ENCODE results near the gene SDCCAG8.

The SDCCAG8 gene

DNA sequence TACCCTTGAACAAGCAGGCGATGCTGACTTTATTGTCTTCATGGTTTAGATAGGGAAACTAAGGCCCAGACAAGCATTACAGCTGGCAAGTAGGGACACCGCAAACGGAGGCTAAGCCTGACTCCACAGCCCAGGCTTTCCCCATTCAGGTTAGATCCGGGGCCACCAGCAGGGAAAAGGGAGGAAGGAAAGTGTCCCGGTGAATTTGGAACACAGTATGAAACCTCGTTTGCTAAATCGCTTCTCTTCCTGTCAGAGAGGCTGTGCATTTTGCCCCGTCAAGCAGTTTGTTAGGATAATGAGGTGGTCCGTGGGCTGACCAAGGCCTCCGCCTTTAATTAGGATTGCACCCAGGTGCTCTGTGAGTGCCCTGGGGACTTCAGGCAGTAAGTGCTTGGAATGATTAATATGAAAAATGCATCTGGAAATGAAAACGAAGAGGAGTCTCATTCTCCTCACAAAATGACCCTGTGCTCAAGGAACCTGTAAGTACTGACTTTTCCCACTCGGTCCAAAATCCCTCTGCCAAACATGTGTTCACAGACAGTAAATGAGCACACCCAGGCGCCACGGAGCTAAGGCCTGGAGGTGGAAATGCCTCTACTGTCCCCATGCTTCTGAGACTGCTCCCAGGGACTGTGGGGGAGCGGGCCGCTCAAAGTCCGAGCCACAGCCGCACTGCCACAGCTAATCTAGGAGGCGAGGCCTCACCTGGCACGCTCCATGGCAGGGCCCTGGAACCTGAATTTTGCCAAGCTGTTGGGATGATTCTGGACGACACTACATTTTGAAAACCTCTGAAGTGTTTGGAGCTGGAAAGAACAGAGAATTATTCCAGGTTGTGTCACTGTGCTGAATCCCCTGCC is 234.1 kb downstream of the SDCCAG8 start:
- no peak for DNase-seq

GRCh38 chr1:243490748-243491686 is 235.2 kb downstream of the SDCCAG8 start:
- DNase-seq = no peak

DNA sequence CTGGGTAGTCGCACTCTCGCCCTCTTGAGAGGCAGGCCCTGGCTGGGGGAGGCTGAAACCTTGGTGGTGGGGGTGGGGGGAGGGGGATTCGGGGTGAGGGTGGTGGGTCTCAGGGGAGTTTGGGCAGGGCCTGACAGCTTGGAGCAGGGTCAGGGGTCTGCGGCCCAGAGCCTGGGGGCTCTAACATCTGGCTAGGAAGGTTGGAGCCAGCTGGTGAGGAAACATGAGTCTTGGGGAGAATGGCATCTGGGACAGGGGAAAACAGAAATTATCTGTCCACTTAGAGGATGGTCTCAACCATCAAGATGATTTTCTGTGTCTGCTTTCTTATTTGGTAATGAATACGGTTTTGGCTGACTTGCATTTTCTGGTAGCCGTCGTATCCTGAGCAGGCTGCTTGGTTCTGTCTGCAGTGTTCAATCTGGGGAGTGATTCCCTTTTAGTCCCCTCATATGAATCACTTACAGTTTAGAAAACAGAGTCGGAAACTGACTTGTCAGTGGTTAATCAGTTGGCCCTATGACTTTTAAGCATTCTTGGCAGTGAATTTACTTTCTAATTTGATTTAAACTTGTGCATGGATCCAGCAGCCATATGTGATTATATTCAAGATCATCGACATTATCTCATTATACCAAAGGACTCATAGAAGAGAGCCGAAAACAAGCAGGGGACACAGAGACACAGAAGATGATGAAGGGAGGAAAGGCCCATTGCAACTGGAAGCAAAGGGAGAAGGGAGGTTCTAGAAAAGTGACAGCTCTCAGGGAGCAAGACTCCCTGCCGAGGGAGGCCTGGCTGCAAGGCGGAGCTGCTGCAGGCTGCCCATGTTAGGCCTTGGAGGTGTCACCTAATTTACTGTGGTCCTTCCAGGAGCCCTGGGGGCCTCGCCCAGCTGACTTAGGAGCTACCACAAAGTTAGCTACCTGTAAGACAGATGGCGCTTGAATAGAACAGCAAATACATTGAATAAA is 237.6 kb downstream of the SDCCAG8 start:
- DNase-seq = no peak

- no peak for DNase-seq
These were observed 239.0 kb downstream of the SDCCAG8 start for GRCh38 chr1:243494741-243495431.

DNA sequence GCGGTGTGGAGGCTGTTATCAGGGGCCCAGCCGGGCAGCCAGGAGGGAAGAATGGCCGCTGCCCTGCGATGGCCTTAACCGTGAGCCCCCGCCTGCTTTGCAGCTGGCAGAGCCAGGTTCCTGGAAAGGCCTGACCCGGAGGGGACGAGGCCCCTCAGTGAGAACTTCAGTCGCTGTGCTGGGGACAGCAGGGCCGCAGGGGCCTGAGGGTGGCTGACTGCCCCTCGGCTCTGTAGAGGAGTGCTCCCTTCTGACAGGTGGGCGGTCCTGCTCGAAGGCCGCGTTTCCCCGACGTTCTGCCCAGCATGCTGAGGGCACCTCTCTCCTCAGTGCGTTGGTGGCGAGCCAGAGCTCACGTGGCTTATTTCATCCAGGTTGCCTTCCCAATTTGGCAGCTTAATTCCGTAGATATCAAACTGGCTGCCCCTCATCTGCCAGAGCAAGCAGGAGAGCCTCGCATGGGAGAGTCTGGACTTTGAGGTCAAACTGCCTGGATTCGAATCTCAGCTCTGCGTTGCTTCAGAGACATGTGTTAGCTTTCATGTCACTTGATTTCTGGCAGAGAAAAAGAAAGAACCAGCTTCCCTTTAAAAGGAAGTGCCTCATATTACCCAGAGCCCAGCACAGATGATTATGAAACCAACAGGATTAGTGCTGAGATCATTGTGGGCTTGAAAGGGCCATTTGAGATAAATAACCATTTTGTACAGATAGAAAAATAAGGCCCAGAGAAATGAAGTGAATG is 239.8 kb downstream of the SDCCAG8 start:
- DNase-seq = no peak

- DNase-seq = no peak
These were observed 240.4 kb downstream of the SDCCAG8 start for GRCh38 chr1:243496187-243496646.

GRCh38 chr1:243496806-243497205 is 241.0 kb downstream of the SDCCAG8 start:
- no peak for DNase-seq

DNA sequence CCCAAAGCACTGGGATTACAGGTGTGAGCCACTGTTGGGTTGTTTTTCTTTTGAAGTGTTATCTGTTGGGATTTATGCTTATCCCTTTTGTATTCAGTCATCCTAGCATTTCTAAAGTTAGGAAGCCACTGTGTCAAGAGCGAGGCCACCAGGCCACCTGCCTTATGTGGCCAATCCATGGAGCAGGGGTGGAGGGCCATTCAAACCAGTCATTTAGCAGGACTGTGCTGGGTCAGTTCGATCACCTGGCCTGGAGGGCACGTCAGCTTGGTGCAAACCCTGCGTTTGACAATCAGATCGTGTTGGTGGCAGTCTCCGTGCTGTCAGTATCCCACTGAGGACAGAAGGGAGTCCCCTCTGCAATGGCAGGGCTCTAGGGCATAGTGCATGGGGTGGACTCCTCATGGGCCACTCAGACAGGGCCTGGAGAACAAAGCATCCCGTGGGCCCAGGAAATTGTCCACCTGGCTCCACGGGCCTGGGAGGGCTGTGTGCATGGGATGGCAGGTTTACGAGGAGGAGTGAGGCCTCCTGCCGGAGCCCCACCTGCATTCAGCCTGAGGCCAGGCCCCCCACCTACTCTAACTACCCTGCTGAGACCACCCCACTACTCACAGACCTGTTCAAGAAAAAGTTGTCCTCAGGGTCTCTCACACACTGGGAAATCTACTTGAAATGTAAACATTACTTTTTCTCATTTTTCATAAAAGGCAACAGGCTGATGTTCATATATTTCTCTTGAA is 242.3 kb downstream of the SDCCAG8 start:
- no peak for DNase-seq

DNA sequence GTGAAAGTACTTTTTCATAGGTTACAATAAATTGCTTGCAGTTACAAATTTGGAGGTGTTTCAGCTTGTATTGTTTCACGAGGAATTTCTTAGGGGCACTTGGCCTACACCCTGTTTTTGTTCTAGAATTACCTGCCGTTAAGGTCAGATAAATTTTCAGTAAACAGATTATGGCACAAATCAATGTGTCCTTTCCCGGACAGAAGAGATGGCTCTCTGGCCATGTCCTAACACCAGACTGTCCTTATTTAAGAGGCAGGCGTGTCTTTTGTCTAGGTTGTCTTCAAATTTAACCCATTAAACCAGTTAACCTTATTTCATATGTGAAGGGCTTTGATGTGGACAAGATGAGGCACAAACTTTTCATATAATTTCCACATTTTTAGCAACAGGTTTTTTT is 243.4 kb downstream of the SDCCAG8 start:
- no peak for DNase-seq

GRCh38 chr1:243499711-243500110 is 243.9 kb downstream of the SDCCAG8 start:
- no peak for DNase-seq

GRCh38 chr1:243500512-243500911 is 244.7 kb downstream of the SDCCAG8 start:
- no peak for DNase-seq

DNA sequence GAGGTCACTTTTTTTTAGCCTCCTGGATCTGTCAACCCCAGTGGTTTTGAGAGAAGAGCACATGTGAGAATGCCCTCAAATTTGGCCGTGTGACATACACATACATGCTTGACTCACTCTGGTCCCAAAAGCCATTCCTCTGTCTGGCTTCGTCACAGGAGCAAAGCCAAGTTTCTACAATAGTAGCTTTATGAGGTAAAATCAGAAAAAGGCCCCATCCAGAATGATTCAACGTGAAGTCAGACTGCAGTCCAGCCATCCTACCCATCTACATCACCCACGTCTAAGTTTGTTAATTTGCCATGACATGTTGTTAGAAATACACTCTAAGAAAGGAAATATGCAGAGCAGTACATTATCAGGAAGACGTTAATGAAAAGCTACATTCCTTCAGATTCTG is 245.2 kb downstream of the SDCCAG8 start:
- DNase-seq = no peak

- DNase-seq = no peak
These were observed 247.3 kb downstream of the SDCCAG8 start for GRCh38 chr1:243503155-243503554.

DNA sequence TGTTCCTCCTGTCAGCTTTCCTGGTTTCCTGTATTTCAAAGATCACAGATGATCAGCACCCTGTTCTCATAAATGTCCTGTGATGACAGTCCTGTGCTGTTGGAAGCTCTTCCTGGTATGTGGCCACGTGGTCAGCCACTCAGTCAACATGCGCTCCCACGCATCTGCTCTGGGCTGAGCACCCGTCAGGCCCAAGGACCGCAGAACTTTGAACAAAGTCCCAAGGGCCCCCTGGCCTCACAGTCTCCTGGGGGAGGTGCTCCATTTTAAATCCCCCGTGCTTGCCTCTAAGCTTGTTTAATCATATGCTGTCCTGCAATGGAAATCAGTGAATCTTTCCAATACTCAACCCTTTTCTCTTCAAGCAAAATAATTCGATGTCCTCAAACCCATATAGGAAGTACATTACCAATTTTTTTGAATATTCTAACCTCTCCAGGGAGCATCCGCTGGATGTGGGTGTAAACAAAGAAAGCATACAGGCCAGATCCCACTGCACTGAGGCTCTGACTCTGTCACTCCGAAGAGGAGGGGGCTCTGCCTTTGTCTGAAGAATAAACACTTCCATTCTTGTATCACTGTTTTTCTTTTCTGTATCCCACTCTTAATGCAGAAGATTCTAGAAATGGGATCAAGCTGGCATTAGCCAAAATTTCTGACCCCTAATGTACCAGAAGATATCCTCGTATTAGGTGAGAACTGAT is 250.3 kb downstream of the SDCCAG8 start:
- no peak for DNase-seq

DNA sequence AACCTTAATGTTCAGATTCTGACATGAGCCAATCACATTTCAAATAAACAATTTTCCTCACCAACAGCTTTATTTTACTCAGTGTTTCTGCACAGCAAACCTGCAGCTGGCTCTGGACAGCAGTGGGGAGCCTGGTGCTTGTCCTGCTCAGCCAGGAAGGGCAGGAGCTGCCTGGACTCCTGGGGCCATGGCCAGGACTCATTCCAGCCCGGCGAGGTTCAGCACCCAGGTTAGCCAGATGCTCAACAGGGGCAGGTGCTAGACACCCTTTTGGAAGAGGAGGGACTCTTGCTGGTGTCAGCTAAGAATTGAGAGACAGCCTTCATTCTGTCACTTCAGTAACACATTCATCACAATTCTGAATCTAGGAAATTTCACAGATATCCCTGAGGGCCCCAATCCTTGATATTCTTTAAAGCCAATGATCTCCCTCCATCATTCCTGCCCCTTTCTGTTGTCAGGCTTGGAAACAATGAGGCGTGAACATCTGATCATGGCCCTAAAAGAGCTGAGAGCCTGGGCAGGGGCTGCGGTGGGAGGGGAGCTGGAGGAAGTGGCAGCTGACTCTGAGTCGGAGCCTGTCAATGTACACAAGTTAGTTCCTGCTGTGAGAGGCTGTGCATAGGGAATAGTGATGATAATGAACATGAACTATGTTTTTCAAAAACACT is 251.3 kb downstream of the SDCCAG8 start:
- DNase-seq = no peak

DNA sequence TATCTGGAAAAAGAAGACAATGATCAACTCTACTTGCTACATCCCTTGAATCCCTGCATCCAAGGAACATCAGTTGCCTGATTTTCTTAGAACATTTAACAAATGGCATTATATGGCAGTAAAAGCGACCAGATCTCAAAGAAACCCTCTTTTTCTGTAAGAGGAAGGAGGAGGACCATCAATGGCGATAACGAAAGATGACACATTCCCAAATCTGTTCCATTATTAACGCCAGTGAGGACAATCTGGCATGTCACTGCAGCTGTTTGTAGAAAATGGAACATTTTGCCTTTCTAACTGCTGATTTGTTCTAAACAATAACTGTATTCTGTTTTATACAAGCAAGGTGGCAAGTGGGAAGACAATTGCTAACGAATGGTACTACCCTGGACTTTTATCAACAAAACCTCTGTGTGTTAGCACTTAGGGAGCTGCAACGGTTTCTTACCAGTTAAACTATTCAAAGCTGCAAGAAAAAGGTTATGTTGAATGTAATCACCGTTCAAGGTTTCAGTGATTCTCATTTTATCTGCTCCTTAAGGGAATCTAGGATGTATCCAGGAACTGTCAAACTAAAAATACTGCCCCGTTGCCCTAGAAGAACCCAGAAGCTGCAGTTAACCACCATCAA is 251.9 kb downstream of the SDCCAG8 start:
- DNase-seq = no peak

DNA sequence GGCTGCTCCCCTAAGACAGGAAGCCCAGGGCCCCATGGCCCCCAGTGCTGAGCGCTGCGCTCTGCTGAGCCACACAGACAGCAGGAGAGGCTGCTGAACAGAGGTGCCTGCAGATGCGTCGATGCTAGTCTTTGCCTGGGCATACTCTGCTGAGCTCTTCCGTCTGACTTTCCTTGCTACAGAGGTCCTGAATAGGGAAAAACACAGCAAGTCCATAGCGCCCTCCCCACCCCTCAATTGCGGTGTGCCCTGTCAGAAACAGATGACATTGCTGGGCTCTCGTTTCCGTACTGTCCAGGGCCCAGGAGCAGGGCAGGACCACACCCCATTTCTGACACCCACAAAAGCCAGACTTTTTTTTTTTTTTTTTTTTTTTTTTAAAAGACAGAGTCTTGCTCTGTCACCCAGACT is 252.5 kb downstream of the SDCCAG8 start:
- DNase-seq = no peak

DNA sequence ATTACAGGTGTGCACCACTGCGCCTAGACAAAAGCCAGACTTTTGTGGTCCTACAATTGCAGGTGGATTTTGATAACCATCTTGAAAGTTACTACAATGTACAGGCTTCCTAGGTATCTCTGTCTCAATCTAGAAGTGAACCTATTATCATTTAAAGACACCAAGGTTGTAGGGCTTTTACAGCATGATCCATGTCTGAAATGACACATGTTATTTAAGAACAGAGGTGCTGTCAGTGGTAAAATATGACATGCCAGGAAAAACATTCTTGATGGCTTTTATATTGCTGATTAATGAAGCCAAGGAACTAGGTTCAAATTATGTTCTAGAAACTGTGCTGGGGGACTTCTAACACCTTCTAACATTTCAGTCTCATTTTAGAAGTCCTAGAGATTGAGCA is 253.1 kb downstream of the SDCCAG8 start:
- no peak for DNase-seq

DNA sequence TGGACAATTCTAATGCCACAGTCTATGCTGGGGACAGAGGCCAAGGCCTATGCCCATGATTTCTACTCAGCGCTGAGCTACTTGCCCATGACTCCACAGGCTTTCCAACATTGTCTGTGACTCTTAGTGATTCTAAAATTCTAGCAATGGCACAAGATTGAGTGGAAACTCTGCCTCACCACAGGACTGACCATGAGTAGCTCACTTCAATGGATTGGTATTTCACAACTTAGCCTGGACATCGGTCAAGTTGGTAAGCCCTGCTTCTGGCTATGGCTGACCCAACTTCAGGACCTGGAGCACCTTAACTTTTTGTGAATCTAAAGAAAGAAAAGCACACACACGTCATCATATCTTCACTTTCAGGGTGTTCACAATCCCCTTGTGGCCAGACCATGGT is 255.1 kb downstream of the SDCCAG8 start:
- no peak for DNase-seq

Data from stimulated activated CD4-positive, alpha-beta T cell treated with anti-CD3 and anti-CD28 coated beads, Interleukin-12 subunit alpha, Interleukin-12 subunit beta, amount 100 ng/mL, for 4 hours (primary cell).